PC-3 (cell line): Measurements from ENCODE around the gene ARHGDIG.

Experiments
- EZH2 ChIP-seq: fragments of 300-600 bp; sonication (generic); IDR thresholded peaks from one replicate; pipeline ENCODE4 v1.6.1; 2017; ENCODE audit warnings: antibody characterized with exemption, mild to moderate bottlenecking, low read length; ENCODE audit not compliant: unreplicated experiment
- TF ChIP-seq, protein P1 (sequence below): fragments of 300-600 bp; sonication (generic); conservative IDR thresholded peaks from 2 replicates; pipeline ENCODE4 v1.5.1; 2017; ENCODE audit warnings: antibody characterized with exemption, low read depth, mild to moderate bottlenecking, low read length

DNA sequence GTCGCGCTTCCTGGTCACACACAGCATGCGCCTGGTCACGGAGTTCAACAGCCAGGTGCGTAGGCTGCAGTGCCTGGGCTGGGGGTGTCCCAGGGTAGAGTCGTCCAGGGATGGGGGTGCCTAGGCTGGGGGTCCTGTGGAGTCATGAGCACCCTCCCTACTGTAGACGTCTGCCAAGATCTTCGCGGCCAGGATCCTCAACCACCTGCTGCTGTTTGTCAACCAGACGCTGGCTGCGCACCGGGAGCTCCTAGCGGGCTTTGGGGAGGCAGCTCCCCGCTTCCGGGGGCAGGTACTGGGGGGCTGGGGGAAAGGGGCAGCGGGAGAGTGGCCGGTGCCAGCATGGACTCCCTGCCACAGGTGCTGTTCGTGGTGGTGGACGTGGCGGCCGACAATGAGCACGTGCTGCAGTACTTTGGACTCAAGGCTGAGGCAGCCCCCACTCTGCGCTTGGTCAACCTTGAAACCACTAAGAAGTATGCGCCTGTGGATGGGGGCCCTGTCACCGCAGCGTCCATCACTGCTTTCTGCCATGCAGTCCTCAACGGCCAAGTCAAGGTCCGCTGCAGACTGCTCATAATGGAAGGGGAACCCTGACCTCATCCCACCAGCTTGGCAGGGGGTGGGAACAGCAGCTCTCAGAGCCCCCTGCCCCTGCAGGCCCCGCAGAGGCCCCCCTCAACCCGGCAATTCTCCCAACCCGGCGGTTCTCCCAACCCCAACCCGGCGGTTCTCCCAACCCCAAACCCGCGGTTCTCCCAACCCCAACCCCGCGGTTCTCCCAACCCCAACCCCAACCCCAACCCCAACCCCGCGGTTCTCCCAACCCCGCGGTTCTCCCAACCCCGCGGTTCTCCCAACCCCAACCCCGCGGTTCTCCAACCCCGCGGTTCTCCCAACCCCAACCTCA lies 5.0 kb downstream of the ARHGDIG start:
- no peak for TF ChIP-seq EZH2
- TF ChIP-seq, protein P1, sequence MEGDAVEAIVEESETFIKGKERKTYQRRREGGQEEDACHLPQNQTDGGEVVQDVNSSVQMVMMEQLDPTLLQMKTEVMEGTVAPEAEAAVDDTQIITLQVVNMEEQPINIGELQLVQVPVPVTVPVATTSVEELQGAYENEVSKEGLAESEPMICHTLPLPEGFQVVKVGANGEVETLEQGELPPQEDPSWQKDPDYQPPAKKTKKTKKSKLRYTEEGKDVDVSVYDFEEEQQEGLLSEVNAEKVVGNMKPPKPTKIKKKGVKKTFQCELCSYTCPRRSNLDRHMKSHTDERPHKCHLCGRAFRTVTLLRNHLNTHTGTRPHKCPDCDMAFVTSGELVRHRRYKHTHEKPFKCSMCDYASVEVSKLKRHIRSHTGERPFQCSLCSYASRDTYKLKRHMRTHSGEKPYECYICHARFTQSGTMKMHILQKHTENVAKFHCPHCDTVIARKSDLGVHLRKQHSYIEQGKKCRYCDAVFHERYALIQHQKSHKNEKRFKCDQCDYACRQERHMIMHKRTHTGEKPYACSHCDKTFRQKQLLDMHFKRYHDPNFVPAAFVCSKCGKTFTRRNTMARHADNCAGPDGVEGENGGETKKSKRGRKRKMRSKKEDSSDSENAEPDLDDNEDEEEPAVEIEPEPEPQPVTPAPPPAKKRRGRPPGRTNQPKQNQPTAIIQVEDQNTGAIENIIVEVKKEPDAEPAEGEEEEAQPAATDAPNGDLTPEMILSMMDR = no peak
